Nephron (organoid): ENCODE results near the gene MAGI2.

Experiments
- H3K27ac Mint-ChIP-seq, 3 experiments: 2 replicates each; pipeline ENCODE4 v1.8.0; 2020; ENCODE audit warnings: mixed read lengths in 3 of 3, mild to moderate bottlenecking in 2 of 3, moderate library complexity in 1 of 3
- H3K27me3 Mint-ChIP-seq: 2 replicates; pipeline ENCODE4 v1.8.0; 2021; ENCODE audit warnings: low read depth, mild to moderate bottlenecking, moderate library complexity, mixed read lengths
- H3K36me3 Mint-ChIP-seq: 2 replicates; pipeline ENCODE4 v1.8.0; 2020; ENCODE audit warnings: low read depth, mixed read lengths
- H3K4me1 Mint-ChIP-seq: 2 replicates; pipeline ENCODE4 v1.8.0; 2020; ENCODE audit warnings: mixed read lengths
- H3K4me3 Mint-ChIP-seq, 3 experiments: 2 replicates each; pipeline ENCODE4 v1.8.0; 2020; ENCODE audit warnings: mild to moderate bottlenecking in 3 of 3, mixed read lengths in 3 of 3, moderate library complexity in 2 of 3
- H3K9me3 Mint-ChIP-seq: 2 replicates; pipeline ENCODE4 v1.8.0; 2020; ENCODE audit warnings: mixed read lengths
- TF ChIP-seq, protein P1 (sequence below), 3 experiments: fragments of 200-600 bp; sonication (generic); IDR thresholded peaks; one replicate each; pipeline ENCODE4 v1.5.0; 2021; ENCODE audit warnings: antibody characterized with exemption in 3 of 3; ENCODE audit not compliant: unreplicated experiment in 3 of 3

The MAGI2 gene

DNA sequence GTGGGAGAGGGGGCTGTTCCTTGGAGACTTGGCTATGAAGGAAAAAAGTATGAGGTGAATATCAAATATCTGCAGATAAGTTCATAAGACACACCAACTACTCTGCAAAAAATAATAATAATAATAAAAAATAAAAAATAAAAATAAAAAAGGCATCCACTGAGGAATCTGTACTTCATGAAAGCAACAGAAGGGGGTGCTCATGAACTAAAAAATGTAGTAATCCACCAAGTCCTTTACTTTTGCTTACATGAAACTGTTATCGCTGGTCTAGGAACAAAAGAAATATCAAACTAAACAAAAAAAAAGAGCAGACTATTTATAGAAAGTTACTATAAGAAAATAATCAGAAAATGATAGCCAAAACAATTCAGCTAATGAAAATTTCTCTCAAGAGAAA, 1075.9 kb downstream of the MAGI2 start:
- Mint-ChIP-seq H3K27me3 (no peaks in the 10 kb centered on the region), H3K9me3 (peaks cover 5% of the 10 kb centered on the region), H3K36me3 (peaks cover 15% of the 10 kb centered on the region), H3K27ac (no peak overlapping the region), H3K4me3 (no peak overlapping the region), H3K4me1 (no peaks in the 10 kb centered on the region)
- TF ChIP-seq, protein P1, sequence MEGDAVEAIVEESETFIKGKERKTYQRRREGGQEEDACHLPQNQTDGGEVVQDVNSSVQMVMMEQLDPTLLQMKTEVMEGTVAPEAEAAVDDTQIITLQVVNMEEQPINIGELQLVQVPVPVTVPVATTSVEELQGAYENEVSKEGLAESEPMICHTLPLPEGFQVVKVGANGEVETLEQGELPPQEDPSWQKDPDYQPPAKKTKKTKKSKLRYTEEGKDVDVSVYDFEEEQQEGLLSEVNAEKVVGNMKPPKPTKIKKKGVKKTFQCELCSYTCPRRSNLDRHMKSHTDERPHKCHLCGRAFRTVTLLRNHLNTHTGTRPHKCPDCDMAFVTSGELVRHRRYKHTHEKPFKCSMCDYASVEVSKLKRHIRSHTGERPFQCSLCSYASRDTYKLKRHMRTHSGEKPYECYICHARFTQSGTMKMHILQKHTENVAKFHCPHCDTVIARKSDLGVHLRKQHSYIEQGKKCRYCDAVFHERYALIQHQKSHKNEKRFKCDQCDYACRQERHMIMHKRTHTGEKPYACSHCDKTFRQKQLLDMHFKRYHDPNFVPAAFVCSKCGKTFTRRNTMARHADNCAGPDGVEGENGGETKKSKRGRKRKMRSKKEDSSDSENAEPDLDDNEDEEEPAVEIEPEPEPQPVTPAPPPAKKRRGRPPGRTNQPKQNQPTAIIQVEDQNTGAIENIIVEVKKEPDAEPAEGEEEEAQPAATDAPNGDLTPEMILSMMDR (IDR thresholded peaks at IDR 0.05; ENCODE audit: unreplicated experiment in 3 of 3): no peak

DNA sequence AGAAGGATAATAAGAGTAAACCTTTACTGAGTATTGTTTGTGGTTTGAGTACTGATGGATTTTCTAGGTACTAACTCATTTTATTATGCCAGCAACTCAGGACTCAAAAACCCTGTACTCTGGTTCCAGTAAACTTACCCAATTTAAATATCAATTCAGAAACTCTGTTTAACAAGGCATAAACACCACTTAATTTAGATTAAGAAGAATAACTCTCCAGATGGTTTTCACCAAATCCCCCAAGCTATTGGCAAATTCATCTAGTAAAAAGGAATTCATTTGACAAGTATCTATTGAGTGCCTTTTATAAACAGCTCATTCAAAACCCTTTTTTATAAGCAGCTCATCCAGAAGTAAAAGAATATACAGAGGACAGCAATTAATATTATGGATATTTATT, 1082.5 kb downstream of the MAGI2 start:
- peaks cover 8% of the 10 kb centered on the region for H3K36me3 Mint-ChIP-seq
- no peaks in the 10 kb centered on the region for H3K4me1 Mint-ChIP-seq
- TF ChIP-seq, protein P1 (IDR thresholded peaks at IDR 0.05; ENCODE audit: unreplicated experiment in 3 of 3): no peak
- no peaks in the 10 kb centered on the region for H3K9me3 Mint-ChIP-seq
- H3K4me3 Mint-ChIP-seq: no peak overlapping the region
- no peak overlapping the region for H3K27ac Mint-ChIP-seq
- no peaks in the 10 kb centered on the region for H3K27me3 Mint-ChIP-seq

DNA sequence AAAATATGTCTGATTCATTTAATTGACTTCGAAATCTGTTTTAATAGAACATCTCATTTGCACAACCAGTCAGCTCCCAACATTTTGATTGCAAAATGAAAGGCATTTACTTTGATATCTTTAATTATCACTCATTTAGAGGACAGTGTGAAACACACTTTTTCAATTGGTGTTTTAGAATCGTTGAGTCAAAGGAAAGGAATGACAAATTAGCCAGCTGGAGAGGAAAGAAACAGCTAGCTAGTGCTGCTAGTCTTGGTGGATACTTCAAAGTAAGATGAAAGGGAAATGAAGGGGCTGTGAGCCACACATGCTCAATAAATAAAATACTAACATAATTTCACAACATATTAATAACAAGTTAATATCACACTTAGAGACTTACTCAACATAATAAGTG, 1084.7 kb downstream of the MAGI2 start:
- TF ChIP-seq, protein P1 (IDR thresholded peaks at IDR 0.05; ENCODE audit: unreplicated experiment in 3 of 3): no peak
- H3K9me3 Mint-ChIP-seq: no peaks in the 10 kb centered on the region
- H3K27ac Mint-ChIP-seq: no peak overlapping the region
- no peaks in the 10 kb centered on the region for H3K4me1 Mint-ChIP-seq
- peaks cover 8% of the 10 kb centered on the region for H3K36me3 Mint-ChIP-seq
- no peak overlapping the region for H3K4me3 Mint-ChIP-seq
- no peaks in the 10 kb centered on the region for H3K27me3 Mint-ChIP-seq

DNA sequence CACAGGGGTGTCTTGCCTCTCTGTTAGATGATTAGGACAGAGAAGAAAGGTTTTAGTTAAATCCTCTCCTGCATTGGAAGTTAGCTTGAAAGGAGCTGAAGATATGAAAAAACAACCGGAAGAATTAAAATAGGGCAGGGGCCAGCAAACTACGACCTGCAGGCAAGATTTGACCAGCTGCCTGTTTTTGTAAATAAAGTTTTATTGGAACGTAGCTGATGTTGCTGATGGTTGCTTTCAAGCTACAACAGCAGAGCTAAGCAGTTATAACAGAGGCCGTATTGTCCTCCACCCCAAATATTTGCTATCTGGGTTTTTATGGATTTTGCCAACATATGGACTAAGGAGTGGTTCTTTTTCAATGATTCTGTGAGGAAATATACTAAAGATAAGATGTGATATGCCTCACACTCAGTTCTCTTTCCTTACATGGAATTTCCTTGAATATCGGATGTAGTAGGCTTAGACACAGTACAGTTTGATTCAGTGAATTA, 1086.1 kb downstream of the MAGI2 start:
- Mint-ChIP-seq H3K36me3 (peaks cover 4% of the 10 kb centered on the region), H3K27ac (no peak overlapping the region), H3K4me1 (no peaks in the 10 kb centered on the region), H3K9me3 (no peaks in the 10 kb centered on the region), H3K4me3 (no peak overlapping the region), H3K27me3 (no peaks in the 10 kb centered on the region)
- TF ChIP-seq, protein P1 (IDR thresholded peaks at IDR 0.05; ENCODE audit: unreplicated experiment in 3 of 3): no peak

DNA sequence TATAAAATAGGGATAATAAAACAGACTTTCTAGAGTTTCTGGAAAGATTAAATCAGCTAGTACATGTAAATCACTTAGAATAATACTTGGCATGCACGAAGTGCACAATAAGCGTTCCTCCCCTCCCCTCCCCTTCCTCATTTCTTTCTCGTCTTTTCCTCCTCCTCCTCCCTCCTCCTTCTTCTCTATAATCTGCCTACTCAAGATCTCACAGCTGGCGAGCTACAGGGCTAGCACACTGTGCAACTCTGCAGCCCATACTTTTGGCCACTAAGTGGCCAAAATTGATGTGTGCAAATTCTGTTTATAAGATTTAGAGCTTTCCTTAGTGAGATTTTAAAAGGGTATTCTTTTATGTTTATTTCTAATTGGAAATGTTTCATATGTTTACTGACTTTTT, 1089.6 kb downstream of the MAGI2 start:
- Mint-ChIP-seq H3K4me1 (no peaks in the 10 kb centered on the region), H3K9me3 (no peaks in the 10 kb centered on the region), H3K27ac (no peak overlapping the region), H3K27me3 (no peaks in the 10 kb centered on the region), H3K36me3 (peaks cover 8% of the 10 kb centered on the region), H3K4me3 (no peak overlapping the region)
- TF ChIP-seq, protein P1 (IDR thresholded peaks at IDR 0.05; ENCODE audit: unreplicated experiment in 3 of 3): no peak

DNA sequence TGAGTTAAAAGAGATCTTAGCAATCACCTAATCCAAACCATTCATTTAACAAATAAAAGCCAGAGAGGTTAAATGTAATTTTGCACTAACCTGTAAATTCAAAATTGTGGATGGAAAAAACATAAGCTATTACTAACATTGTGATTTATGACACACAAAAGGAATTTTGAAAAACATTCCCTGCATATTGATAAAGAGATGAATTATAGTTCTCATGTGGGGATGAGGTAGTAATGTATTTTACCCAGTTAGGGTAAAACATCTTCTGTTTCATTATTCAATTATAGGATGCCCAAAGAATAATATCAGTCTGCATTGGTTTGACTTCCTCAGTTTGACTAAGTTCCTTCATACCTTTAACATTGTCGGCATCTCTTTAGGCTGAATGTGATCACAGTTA, 1093.6 kb downstream of the MAGI2 start:
- Mint-ChIP-seq H3K4me1 (no peaks in the 10 kb centered on the region), H3K36me3 (peaks cover 4% of the 10 kb centered on the region), H3K9me3 (no peaks in the 10 kb centered on the region), H3K27me3 (no peaks in the 10 kb centered on the region), H3K27ac (no peak overlapping the region), H3K4me3 (no peak overlapping the region)
- TF ChIP-seq, protein P1 (IDR thresholded peaks at IDR 0.05; ENCODE audit: unreplicated experiment in 3 of 3): no peak
